ENCODE results near the gene MSLN.

DNA sequence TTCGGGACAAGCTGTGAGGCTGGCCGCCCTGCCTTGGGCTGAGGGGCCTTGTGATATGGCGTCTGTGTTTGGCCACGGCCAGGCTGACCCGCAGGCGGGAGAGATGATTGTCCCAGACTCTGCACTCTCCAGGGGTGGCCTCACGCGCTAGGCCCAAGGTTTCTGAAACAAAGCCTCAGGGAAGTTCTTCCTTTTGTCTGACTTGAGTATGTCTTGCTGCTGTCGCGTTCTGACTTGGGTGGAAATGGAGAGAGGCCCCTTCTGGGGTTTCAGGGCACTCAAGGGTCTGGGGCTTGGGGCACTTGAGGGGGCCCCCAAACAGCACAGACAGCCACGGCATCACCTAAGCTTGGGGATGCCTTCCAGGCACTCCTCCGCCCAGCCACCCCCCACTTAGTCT lies 49.5 kb upstream of the MSLN start:
- TF ChIP-seq, protein P1, sequence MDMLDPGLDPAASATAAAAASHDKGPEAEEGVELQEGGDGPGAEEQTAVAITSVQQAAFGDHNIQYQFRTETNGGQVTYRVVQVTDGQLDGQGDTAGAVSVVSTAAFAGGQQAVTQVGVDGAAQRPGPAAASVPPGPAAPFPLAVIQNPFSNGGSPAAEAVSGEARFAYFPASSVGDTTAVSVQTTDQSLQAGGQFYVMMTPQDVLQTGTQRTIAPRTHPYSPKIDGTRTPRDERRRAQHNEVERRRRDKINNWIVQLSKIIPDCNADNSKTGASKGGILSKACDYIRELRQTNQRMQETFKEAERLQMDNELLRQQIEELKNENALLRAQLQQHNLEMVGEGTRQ (CRISPR knock-in tag; IDR thresholded peaks at IDR 0.05), result no peak
- TF ChIP-seq ELF4 (CRISPR knock-in tag; IDR thresholded peaks at IDR 0.05), result no peak
- TF ChIP-seq SIN3A (IDR thresholded peaks at IDR 0.05; ENCODE audit: borderline replicate concordance in 2 of 2, control insufficient read depth in 1 of 2, low read depth in 2 of 2, low read length in 2 of 2), result no peak
- no peak for TF ChIP-seq MCM7 (IDR thresholded peaks at IDR 0.05)
